HUES6 (cell line): ENCODE results near the gene NTF4.
"Not testable (repeated sequence)": the region's sequence is repeated elsewhere in the genome, so short reads cannot be mapped to it uniquely, and the experiment has no call there.

Experiments
- H3K27ac ChIP-seq: 2 replicates; pipeline ENCODE4 v1.7.0; 2013; ENCODE audit warnings: low read depth, mild to moderate bottlenecking, low read length, inconsistent platforms
- H3K27me3 ChIP-seq: 2 replicates; pipeline ENCODE4 v1.6.1; 2013; ENCODE audit warnings: low read length; ENCODE audit not compliant: control insufficient read depth, insufficient read depth
- H3K36me3 ChIP-seq: 2 replicates; pipeline ENCODE4 v1.6.1; 2013; ENCODE audit warnings: low read length; ENCODE audit not compliant: control insufficient read depth, insufficient read depth
- H3K4me1 ChIP-seq: 2 replicates; pipeline ENCODE4 v1.6.1; 2013; ENCODE audit warnings: low read length; ENCODE audit not compliant: control insufficient read depth, insufficient read depth
- H3K4me3 ChIP-seq: 2 replicates; pipeline ENCODE4 v1.5.1; 2013; ENCODE audit warnings: low read depth, low read length
- H3K9ac ChIP-seq: one replicate; pipeline ENCODE4 v1.6.1; 2013; ENCODE audit warnings: mild to moderate bottlenecking, low read length
- H3K9me3 ChIP-seq: 2 replicates; pipeline ENCODE4 v1.6.1; 2013; ENCODE audit warnings: low read depth, low read length; ENCODE audit not compliant: control insufficient read depth, insufficient read depth

The NTF4 gene

GRCh38 chr19:49030323-49030722 is 34.3 kb downstream of the NTF4 start:
- not testable (repeated sequence) for H3K9ac ChIP-seq, H3K4me3 ChIP-seq, H3K9me3 ChIP-seq

GRCh38 chr19:49029749-49030148 is 34.9 kb downstream of the NTF4 start:
- H3K9ac ChIP-seq, H3K36me3 ChIP-seq, H3K27ac ChIP-seq, H3K9me3 ChIP-seq, H3K4me3 ChIP-seq, H3K27me3 ChIP-seq, H3K4me1 ChIP-seq: not testable (repeated sequence)

More at GRCh38 chr19:49030323-49030722, 34.3 kb downstream of the NTF4 start:
- H3K27me3 ChIP-seq, H3K4me1 ChIP-seq, H3K27ac ChIP-seq, H3K36me3 ChIP-seq: not testable (repeated sequence)

- H3K27me3 ChIP-seq, H3K4me1 ChIP-seq, H3K9me3 ChIP-seq, H3K9ac ChIP-seq, H3K36me3 ChIP-seq, H3K27ac ChIP-seq, H3K4me3 ChIP-seq: not testable (repeated sequence)
Measured at GRCh38 chr19:49028686-49029085, 35.9 kb downstream of the NTF4 start.

GRCh38 chr19:49025599-49025998 is 39.0 kb downstream of the NTF4 start:
- not testable (repeated sequence) for H3K4me1 ChIP-seq, H3K9ac ChIP-seq, H3K27ac ChIP-seq, H3K4me3 ChIP-seq, H3K36me3 ChIP-seq, H3K9me3 ChIP-seq
- H3K27me3 ChIP-seq = peaks cover 12% of the 10 kb centered on the region

GRCh38 chr19:49025088-49025487 is 39.5 kb downstream of the NTF4 start:
- not testable (repeated sequence) for H3K9ac ChIP-seq, H3K36me3 ChIP-seq, H3K27ac ChIP-seq, H3K9me3 ChIP-seq, H3K4me3 ChIP-seq
- peaks cover 15% of the 10 kb centered on the region; the same call in 1 of the 2 replicates for H3K4me1 ChIP-seq
- H3K27me3 ChIP-seq = peaks cover 17% of the 10 kb centered on the region

GRCh38 chr19:49024233-49024632 is 40.4 kb downstream of the NTF4 start, which contains the start of gene CGB3:
CGB3 (minus strand) TSS chr19:49024333; CDS start chr19:49023971, 362 bp downstream.
- peaks cover 19% of the 10 kb centered on the region for H3K4me1 ChIP-seq
- not testable (repeated sequence) for H3K9me3 ChIP-seq, H3K36me3 ChIP-seq, H3K4me3 ChIP-seq, H3K9ac ChIP-seq, H3K27ac ChIP-seq
- H3K27me3 ChIP-seq = peaks cover 23% of the 10 kb centered on the region

- no peaks in the 10 kb centered on the region for H3K36me3 ChIP-seq
- no peaks in the 10 kb centered on the region for H3K9me3 ChIP-seq
- H3K27ac ChIP-seq = no peak overlapping the region
- H3K9ac ChIP-seq = no peak overlapping the region
- peaks cover 37% of the 10 kb centered on the region for H3K27me3 ChIP-seq
- H3K4me3 ChIP-seq = no peak overlapping the region
- H3K4me1 ChIP-seq = peaks cover 28% of the 10 kb centered on the region
Measured at GRCh38 chr19:49022116-49022515, 42.5 kb downstream of the NTF4 start.

- H3K4me3 ChIP-seq = no peak overlapping the region
- H3K27me3 ChIP-seq = peaks cover 37% of the 10 kb centered on the region
- no peak overlapping the region for H3K27ac ChIP-seq
- H3K36me3 ChIP-seq = peaks cover 3% of the 10 kb centered on the region
- no peak overlapping the region for H3K9ac ChIP-seq
- H3K4me1 ChIP-seq = peaks cover 30% of the 10 kb centered on the region
- no peaks in the 10 kb centered on the region for H3K9me3 ChIP-seq
Measured at GRCh38 chr19:49020931-49021895, 43.4 kb downstream of the NTF4 start.

GRCh38 chr19:49020342-49020741 is 44.3 kb downstream of the NTF4 start:
- H3K4me1 ChIP-seq = peaks cover 30% of the 10 kb centered on the region
- 0 out of 2 replicates have a peak overlapping the region, but pooled peaks have one; percentile 82 for H3K4me3 ChIP-seq
- H3K9ac ChIP-seq = no peak overlapping the region
- no peaks in the 10 kb centered on the region for H3K9me3 ChIP-seq
- peaks cover 12% of the 10 kb centered on the region for H3K36me3 ChIP-seq
- peaks cover 37% of the 10 kb centered on the region for H3K27me3 ChIP-seq
- H3K27ac ChIP-seq = no peak overlapping the region

- Histone ChIP-seq H3K4me3 (peak overlapping the region; percentile 82), H3K9me3 (no peaks in the 10 kb centered on the region), H3K27me3 (peaks cover 37% of the 10 kb centered on the region), H3K27ac (no peak overlapping the region; the same call in 1 of the 2 replicates), H3K36me3 (peaks cover 21% of the 10 kb centered on the region), H3K4me1 (peaks cover 30% of the 10 kb centered on the region), H3K9ac (peak overlapping the region; percentile 64)
Measured at GRCh38 chr19:49019242-49019932, 45.2 kb downstream of the NTF4 start.
